HG03520 (cell line): ENCODE results near the gene CAB39.

ENCODE experiments used
- ATAC-seq: cut with Tn5 transposase; IDR thresholded peaks from one replicate; pipeline ENCODE4 v1.9.1; 2021; ENCODE audit warnings: mild to moderate bottlenecking, moderate library complexity; ENCODE audit not compliant: unreplicated experiment

The CAB39 gene

GRCh38 chr2:230748087-230748486 is 35.4 kb downstream of the CAB39 start:
- ATAC-seq, result no peak

- ATAC-seq, result no peak
These were observed 36.5 kb downstream of the CAB39 start for GRCh38 chr2:230749111-230749510.

- ATAC-seq, result peak; percentile 83
These were observed 38.4 kb downstream of the CAB39 start for GRCh38 chr2:230751062-230751461.

- ATAC-seq, result no peak
These were observed 41.6 kb downstream of the CAB39 start for GRCh38 chr2:230754200-230754599.

- ATAC-seq, result no peak
These were observed 44.8 kb downstream of the CAB39 start for GRCh38 chr2:230757476-230757875.

GRCh38 chr2:230758566-230759480 is 46.2 kb downstream of the CAB39 start:
- ATAC-seq, result no peak

GRCh38 chr2:230759481-230760167 is 47.0 kb downstream of the CAB39 start:
- no peak for ATAC-seq

GRCh38 chr2:230761704-230762103 is 49.1 kb downstream of the CAB39 start:
- no peak for ATAC-seq

GRCh38 chr2:230762317-230762896 is 49.8 kb downstream of the CAB39 start:
- ATAC-seq, result peak; percentile 69

- no peak for ATAC-seq
These were observed 51.7 kb downstream of the CAB39 start for GRCh38 chr2:230764346-230764745.

- ATAC-seq, result no peak
These were observed 53.1 kb downstream of the CAB39 start for GRCh38 chr2:230765611-230766300.

- no peak for ATAC-seq
These were observed 55.3 kb downstream of the CAB39 start for GRCh38 chr2:230767862-230768388.

GRCh38 chr2:230770804-230771203 is 58.2 kb downstream of the CAB39 start:
- ATAC-seq, result no peak

- ATAC-seq, result no peak
These were observed 59.5 kb downstream of the CAB39 start for GRCh38 chr2:230772156-230772555.

GRCh38 chr2:230773039-230773773 is 60.6 kb downstream of the CAB39 start:
- no peak for ATAC-seq

GRCh38 chr2:230774348-230774951 is 61.8 kb downstream of the CAB39 start:
- no peak for ATAC-seq

- ATAC-seq, result no peak
These were observed 63.1 kb downstream of the CAB39 start for GRCh38 chr2:230775737-230776136.

- no peak for ATAC-seq
These were observed 65.1 kb downstream of the CAB39 start for GRCh38 chr2:230777721-230778120.

- peak; percentile 78 for ATAC-seq
These were observed 65.9 kb downstream of the CAB39 start for GRCh38 chr2:230778350-230779063.
